Measurements from ENCODE around the gene ZC3H12D.

The ZC3H12D gene

GRCh38 chr6:149453597-149454345, 31.0 kb downstream of the ZC3H12D start (continued):
- no peak for TF ChIP-seq ZBTB11 (tag by site-specific recombination; conservative IDR thresholded peaks at IDR 0.05; ENCODE audit: low read depth)
- TF ChIP-seq GFI1B (tag by site-specific recombination; IDR thresholded peaks at IDR 0.05) = no peak
- TF ChIP-seq ZBTB6 (tag by site-specific recombination; IDR thresholded peaks at IDR 0.05) = 0 out of 2 replicates have a peak, but pooled peaks have one; percentile 61

GRCh38 chr6:149452037-149452939, 32.5 kb downstream of the ZC3H12D start:
- Histone ChIP-seq H3K36me3 (ENCODE audit: control insufficient read depth in 2 of 2, insufficient read depth in 1 of 2, low read length in 2 of 2) (no peaks in the 10 kb centered on the region), H3K27ac (ENCODE audit: extremely low read depth, low read depth, low read length) (no peak overlapping the region), H3K4me3 (ENCODE audit: low read depth, low read length) (no peak overlapping the region), H3K4me1 (ENCODE audit: control insufficient read depth, insufficient read depth, low read length) (no peaks in the 10 kb centered on the region), H3K9me3 (ENCODE audit: control insufficient read depth, insufficient read depth, low read depth, low read length) (no peaks in the 10 kb centered on the region)
- ChIA-PET CTCF (interaction anchor here (1.4 kb wide), 1 partner anchor 20 kb away, joined by 10 read pairs; no protein-coding TSS in a partner anchor), POLR2A (interaction anchor here (0.7 kb wide), 1 partner anchor 253 kb away, joined by 3 read pairs; no protein-coding TSS in a partner anchor)
- TF ChIP-seq MZF1 (tag by site-specific recombination; IDR thresholded peaks at IDR 0.05; ENCODE audit: borderline replicate concordance) (no peak), ZNF16 (tag by site-specific recombination; IDR thresholded peaks at IDR 0.05; ENCODE audit: low read depth) (no peak), BCL6B (tag by site-specific recombination; IDR thresholded peaks at IDR 0.05) (no peak), ZNF239 (tag by site-specific recombination; IDR thresholded peaks at IDR 0.05) (no peak), ZIC2 (tag by site-specific recombination; IDR thresholded peaks at IDR 0.05) (peak; percentile 36), KLF1 (tag by site-specific recombination; IDR thresholded peaks at IDR 0.05) (no peak), ZNF155 (tag by site-specific recombination; IDR thresholded peaks at IDR 0.05) (no peak), ZNF626 (tag by site-specific recombination; IDR thresholded peaks at IDR 0.05) (no peak)

- CTCF ChIA-PET = interaction anchor here (0.7 kb wide), 1 partner anchor 35 kb away, joined by 3 read pairs; no protein-coding TSS in a partner anchor
- H3K36me3 ChIP-seq (ENCODE audit: control insufficient read depth in 2 of 2, insufficient read depth in 1 of 2, low read length in 2 of 2) = no peaks in the 10 kb centered on the region
- H3K9me3 ChIP-seq (ENCODE audit: control insufficient read depth, insufficient read depth, low read depth, low read length) = no peaks in the 10 kb centered on the region
- no peaks in the 10 kb centered on the region for H3K4me1 ChIP-seq (ENCODE audit: control insufficient read depth, insufficient read depth, low read length)
- TF ChIP-seq ZNF37A (tag by site-specific recombination; IDR thresholded peaks at IDR 0.05) = no peak
- TF ChIP-seq ZNF658 (tag by site-specific recombination; IDR thresholded peaks at IDR 0.05) = no peak
- H3K4me3 ChIP-seq (ENCODE audit: low read depth, low read length) = no peak overlapping the region
- no peak overlapping the region for H3K27ac ChIP-seq (ENCODE audit: extremely low read depth, low read depth, low read length)
- POLR2A ChIA-PET = no interaction called here
Observed at GRCh38 chr6:149451376-149452036, 33.3 kb downstream of the ZC3H12D start.

Measured in HEK293 (cell line).